K562 (cell line): ENCODE results near the gene GNA15.

Experiments used
- ATF7 ChIP-seq: fragments of 450-650 bp; IDR thresholded peaks from 2 replicates; pipeline ENCODE4 v1.7.1; 2014; ENCODE audit warnings: mild to moderate bottlenecking, moderate library complexity
- TF ChIP-seq, protein P1 (sequence below): sonication (generic); formaldehyde crosslinking; IDR thresholded peaks from 2 replicates; pipeline ENCODE4 v1.9.0; 2022; ENCODE audit warnings: mild to moderate bottlenecking, missing genetic modification reagents

DNA sequence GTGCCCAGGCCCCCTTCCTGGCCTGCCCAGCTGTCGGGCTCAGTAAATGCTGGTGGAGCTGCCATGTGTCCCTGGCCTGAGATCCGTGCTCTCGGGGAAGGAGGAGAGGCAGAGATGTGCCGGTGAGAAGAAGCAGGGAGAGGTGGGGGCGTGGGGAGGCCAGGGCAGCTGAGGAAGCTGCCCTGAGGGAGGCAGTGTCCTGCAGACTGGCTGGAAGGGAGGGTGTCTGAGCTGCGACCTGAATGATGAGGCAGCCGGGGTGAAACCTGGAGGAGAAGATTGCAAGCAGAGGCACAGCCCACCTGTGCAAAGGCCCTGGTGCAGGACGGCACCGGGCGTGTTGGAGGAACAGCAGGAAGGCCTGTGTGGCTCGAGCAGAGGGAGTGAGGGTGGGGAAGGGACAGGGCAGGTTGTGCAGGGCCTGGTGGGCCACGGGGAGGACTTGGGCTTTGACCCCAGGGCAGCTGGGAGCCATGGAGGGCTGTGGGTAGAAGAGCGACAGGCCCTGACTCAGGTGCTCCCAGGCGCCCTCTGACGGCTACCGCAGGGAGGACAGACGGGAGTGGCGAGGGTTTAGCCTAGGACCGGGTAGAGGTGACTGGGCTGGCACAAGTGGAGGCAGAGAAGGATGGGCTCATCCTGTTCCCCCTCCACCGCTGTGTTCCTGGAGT, 74.6 kb downstream of the GNA15 start:
- no peak for TF ChIP-seq ATF7
- TF ChIP-seq, protein P1, sequence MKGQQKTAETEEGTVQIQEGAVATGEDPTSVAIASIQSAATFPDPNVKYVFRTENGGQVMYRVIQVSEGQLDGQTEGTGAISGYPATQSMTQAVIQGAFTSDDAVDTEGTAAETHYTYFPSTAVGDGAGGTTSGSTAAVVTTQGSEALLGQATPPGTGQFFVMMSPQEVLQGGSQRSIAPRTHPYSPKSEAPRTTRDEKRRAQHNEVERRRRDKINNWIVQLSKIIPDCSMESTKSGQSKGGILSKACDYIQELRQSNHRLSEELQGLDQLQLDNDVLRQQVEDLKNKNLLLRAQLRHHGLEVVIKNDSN (CRISPR knock-in tag): no peak
